ENCODE measurements around the gene ZNF333.
A peak's percentile ranks its signal among the peaks of the same experiment; 100 is the strongest.
"Not testable (repeated sequence)": the region's sequence is repeated elsewhere in the genome, so short reads cannot be mapped to it uniquely, and the experiment has no call there.

The ZNF333 gene

GRCh38 chr19:14770136-14770535, 80.3 kb downstream of the ZNF333 start:
- DNase-seq: no peak

GRCh38 chr19:14770944-14771839, 81.3 kb downstream of the ZNF333 start:
- no peak for DNase-seq

GRCh38 chr19:14772467-14772866, 82.6 kb downstream of the ZNF333 start:
- DNase-seq: no peak

GRCh38 chr19:14772995-14773394, 83.1 kb downstream of the ZNF333 start:
- no peak for DNase-seq

- not testable (repeated sequence) for DNase-seq
Observed at GRCh38 chr19:14773722-14774121, 83.9 kb downstream of the ZNF333 start.

GRCh38 chr19:14774373-14774772, 84.5 kb downstream of the ZNF333 start:
- DNase-seq: no peak

DNA sequence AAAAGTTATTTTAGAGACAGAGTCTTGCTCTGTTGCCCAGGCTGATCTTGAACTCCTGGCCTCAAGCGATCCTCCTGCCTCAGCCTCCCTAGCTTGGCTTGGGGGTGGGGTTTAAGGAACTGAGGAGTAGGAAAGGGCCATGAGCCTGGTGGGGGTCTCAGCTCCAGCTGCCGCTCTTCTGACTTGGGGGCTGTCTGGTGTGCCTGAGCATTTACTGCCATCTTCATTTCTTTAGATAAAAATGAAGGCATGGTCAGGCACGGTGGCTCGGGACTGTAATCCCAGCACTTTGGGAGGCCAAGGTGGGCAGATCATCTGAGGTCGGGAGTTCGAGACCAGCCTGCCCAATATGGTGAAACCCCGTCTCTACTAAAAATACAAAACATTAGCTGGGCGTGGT, 85.5 kb downstream of the ZNF333 start:
- not testable (repeated sequence) for DNase-seq

- DNase-seq: peak; percentile 5
Observed at GRCh38 chr19:14775869-14776586, 86.2 kb downstream of the ZNF333 start.

DNA sequence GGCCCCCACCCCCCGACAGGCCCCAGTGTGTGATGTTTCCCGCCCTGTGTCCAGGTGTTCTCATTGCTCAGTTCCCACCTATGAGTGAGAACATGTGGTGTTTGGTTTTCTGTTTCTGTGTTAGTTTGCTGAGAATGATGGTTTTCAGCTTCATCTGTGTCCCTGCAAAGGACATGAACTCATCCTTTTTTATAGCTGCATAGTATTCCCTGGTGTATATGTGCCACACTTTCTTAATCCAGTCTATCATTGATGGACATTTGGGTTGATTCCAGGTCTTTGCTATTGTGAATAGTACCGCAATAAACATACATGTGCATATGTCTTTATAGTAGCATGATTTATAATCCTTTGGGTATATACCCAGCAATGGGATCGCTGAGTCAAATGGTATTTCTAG, 87.8 kb downstream of the ZNF333 start:
- DNase-seq: not testable (repeated sequence)

GRCh38 chr19:14778110-14778845, 88.4 kb downstream of the ZNF333 start, which contains the start of gene ADGRE2:
ADGRE2 (minus strand) TSS chr19:14778560; CDS start chr19:14776756, 1,804 bp downstream.
- DNase-seq: not testable (repeated sequence)

DNA sequence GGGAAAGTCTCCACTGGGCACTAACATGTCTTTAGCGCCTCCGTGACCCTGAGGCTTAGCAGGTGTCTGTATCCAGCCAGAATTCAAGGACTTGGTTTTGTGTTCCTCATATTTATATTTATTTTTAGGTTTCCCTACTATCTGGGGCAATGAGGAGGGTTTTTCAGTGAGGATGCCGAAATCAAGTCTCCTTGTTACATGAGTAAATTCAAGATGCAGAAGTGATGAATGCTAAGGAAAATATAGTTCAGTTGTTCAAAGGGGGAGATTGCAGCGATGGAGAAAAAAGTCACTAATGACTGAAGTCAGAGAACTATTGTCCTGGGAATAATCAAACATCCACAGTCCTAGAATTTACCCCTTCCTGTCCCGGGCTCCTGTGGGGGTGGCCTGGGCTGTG, 89.3 kb downstream of the ZNF333 start:
- no peak for DNase-seq

- DNase-seq: not testable (repeated sequence)
Observed at GRCh38 chr19:14780622-14781225, 90.9 kb downstream of the ZNF333 start.

DNA sequence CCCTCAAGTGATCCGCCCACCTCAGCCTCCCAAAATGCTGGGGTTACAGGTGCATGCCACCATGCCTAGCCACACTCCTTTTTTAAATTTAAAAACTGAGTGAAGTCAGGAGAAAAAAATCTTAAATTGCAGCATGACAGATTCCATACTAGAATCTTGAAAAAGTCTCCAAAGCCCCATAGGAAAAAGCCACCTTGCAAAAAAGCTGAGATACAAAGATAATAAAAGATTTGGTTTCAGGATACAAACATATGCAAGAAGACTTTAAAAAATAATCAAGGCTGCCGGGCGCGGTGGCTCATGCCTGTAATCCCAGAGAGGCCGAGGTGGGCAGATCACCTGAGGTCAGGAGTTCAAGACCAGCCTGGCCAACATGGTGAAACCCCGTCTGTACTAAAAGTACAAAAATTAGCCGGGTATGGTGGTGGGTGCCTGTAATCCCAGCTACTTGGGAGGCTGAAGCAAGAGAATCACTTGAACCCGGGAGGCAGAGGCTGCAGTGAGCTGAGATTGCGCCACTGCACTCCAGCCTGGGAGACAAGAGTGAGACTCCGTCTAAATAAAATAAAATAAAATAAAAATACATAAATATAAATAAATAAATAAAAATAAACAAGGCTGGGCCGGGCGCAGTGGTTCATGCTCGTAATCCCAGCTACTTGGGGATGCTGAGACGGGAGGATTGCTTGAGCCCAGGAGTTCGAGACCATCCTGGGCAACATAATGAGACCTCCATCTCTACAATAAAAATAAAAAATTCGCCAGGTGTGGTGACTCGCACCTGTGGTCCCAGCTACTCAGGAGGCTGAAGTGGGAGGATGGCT, 92.1 kb downstream of the ZNF333 start:
- not testable (repeated sequence) for DNase-seq

GRCh38 chr19:14782626-14783409, 93.0 kb downstream of the ZNF333 start:
- DNase-seq: no peak

Measured in activated CD4-positive, alpha-beta T cell treated with anti-CD3 and anti-CD28 coated beads, Interleukin-2, Interleukin-6, amounts not matched to agents 100 ng/mL and 50 ng/mL, durations not matched to agents 16 hours and 8 hours (primary cell).